OCI-LY3 (cell line): ENCODE measurements around the gene SFMBT1.

Source experiments
- EZH2phosphoT487 ChIP-seq: fragments of 200-600 bp; shearing (Covaris generic); IDR thresholded peaks from 2 replicates; pipeline ENCODE4 v1.6.1; 2018; ENCODE audit warnings: antibody characterized with exemption, mixed run types, low read depth
- TF ChIP-seq, protein P1 (sequence below): fragments of 200-600, 300-600 bp; sonication (generic); IDR thresholded peaks from 2 replicates; pipeline ENCODE4 v1.5.1; 2014; ENCODE audit warnings: antibody characterized with exemption, low read length, low read depth

DNA sequence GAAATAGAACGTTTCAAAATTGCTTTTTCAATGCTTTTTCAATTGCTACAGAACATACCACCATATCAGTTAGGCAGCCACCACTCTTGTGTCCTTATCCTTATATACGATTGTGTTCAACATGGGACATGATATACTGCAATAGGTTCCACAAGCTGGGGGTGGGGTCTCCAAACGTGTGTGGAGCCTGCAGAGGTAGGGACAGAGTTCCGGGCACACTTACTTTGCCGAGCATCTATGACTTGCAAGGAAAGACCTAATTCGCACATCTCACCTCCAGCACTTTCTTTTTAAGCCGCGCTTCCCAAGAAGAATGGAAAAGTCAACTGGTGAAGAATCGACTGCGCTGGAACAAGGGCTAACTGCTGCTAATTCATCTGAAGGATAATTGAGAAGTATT, 39.6 kb upstream of the SFMBT1 start:
- TF ChIP-seq, protein P1, sequence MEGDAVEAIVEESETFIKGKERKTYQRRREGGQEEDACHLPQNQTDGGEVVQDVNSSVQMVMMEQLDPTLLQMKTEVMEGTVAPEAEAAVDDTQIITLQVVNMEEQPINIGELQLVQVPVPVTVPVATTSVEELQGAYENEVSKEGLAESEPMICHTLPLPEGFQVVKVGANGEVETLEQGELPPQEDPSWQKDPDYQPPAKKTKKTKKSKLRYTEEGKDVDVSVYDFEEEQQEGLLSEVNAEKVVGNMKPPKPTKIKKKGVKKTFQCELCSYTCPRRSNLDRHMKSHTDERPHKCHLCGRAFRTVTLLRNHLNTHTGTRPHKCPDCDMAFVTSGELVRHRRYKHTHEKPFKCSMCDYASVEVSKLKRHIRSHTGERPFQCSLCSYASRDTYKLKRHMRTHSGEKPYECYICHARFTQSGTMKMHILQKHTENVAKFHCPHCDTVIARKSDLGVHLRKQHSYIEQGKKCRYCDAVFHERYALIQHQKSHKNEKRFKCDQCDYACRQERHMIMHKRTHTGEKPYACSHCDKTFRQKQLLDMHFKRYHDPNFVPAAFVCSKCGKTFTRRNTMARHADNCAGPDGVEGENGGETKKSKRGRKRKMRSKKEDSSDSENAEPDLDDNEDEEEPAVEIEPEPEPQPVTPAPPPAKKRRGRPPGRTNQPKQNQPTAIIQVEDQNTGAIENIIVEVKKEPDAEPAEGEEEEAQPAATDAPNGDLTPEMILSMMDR: no peak
- TF ChIP-seq EZH2phosphoT487: no peak
